Spleen (tissue), 11 donors: Measurements from ENCODE around the gene KRT84. TPM values are rescaled to one million over a fixed set of nuclear protein-coding genes. Genes with fewer than 3 reads are reported as not detected.

ENCODE experiments used
- DNase-seq: peaks from one replicate; pipeline ENCODE4 v3.0.0-alpha.2; 2020
- H3K27ac ChIP-seq, 8 donors: fragments of 200-600 bp; sonication (generic) in 7 of 8; 1 replicate in 4 of 8; 2 replicates in 4 of 8; pipeline versions ENCODE4 v1.5.0 to v1.8.0; 2016 to 2021; ENCODE audit warnings: inconsistent platforms in 4 of 8, mild to moderate bottlenecking in 4 of 8, moderate library complexity in 1 of 8
- H3K27me3 ChIP-seq, 7 donors: fragments of 200-600 bp; sonication (generic) in 6 of 7; replicated peaks in 1 of 7; 1 replicate in 4 of 7; 2 replicates in 3 of 7; pipeline versions ENCODE4 v1.5.0 to v1.8.0; 2016 to 2021; ENCODE audit warnings: inconsistent platforms in 3 of 7, mild to moderate bottlenecking in 1 of 7
- H3K36me3 ChIP-seq, 6 donors: fragments of 200-600 bp; sonication (generic) in 5 of 6; 1 replicate in 4 of 6; 2 replicates in 2 of 6; pipeline versions ENCODE4 v1.5.0 to v1.8.0; 2016 to 2021; ENCODE audit warnings: inconsistent platforms in 2 of 6
- H3K4me1 ChIP-seq, 6 donors: fragments of 200-600 bp; sonication (generic) in 5 of 6; 1 replicate in 3 of 6; 2 replicates in 3 of 6; pipeline versions ENCODE4 v1.5.0 to v1.8.0; 2016 to 2021; ENCODE audit warnings: inconsistent platforms in 3 of 6
- H3K4me3 ChIP-seq, 8 donors: fragments of 200-600 bp; sonication (generic) in 7 of 8; 1 replicate in 4 of 8; 2 replicates in 4 of 8; pipeline versions ENCODE4 v1.5.0 to v1.8.0; 2016 to 2021; ENCODE audit warnings: inconsistent platforms in 4 of 8, mild to moderate bottlenecking in 4 of 8, moderate library complexity in 2 of 8
- H3K9me3 ChIP-seq, 8 donors: fragments of 200-600 bp; sonication (generic) in 7 of 8; 1 replicate in 4 of 8; 2 replicates in 4 of 8; pipeline versions ENCODE4 v1.5.0 to v1.8.0; 2016 to 2021; ENCODE audit warnings: inconsistent platforms in 4 of 8
- CTCF ChIP-seq, 11 experiments: fragments of 200-600 bp in 7 of 11; fragments of 450-650 bp in 4 of 11; sonication (generic) in 4 of 11; IDR thresholded peaks in 8 of 11; conservative IDR thresholded peaks in 3 of 11; 1 replicate in 7 of 11; 2 replicates in 4 of 11; pipeline versions ENCODE4 v1.4.0 to v1.8.0; 2016 to 2021; ENCODE audit warnings: antibody characterized with exemption in 11 of 11, inconsistent platforms in 4 of 11, mild to moderate bottlenecking in 1 of 11
- POLR2A ChIP-seq, 3 donors: fragments of 450-650 bp; IDR thresholded peaks; one replicate each; pipeline ENCODE4 v1.5.1; 2017; ENCODE audit warnings: antibody characterized with exemption in 3 of 3, mild to moderate bottlenecking in 1 of 3
- POLR2AphosphoS5 ChIP-seq, 3 donors: sonication (generic); formaldehyde crosslinking; IDR thresholded peaks; one replicate each; pipeline ENCODE4 v1.5.1; 2017; ENCODE audit warnings: antibody characterized with exemption in 3 of 3
- WGBS, 5 donors: extraction: QIAGEN DNeasy Blood & Tissue Kit in 3 of 5; methylation state at CpG; one replicate each; pipeline versions ENCODE4 v1.1.5 to v1.1.7; 2013 to 2018; 5-methylcytosine and 5-hydroxymethylcytosine counted together
- intact Hi-C: fragments of 100-400 bp; cut with DNase I; formaldehyde crosslinking; loops from one replicate; pipeline ENCODE4 v1.15.0; 2023; ENCODE audit warnings: low total_unique reads
- polyA plus RNA-seq, 3 donors: library from polyadenylated mRNA; stranded (reverse); fragments of 200-250 nt; gene quantifications; one replicate each; pipeline ENCODE4 v1.2.1, GENCODE V29; 2013
- total RNA-seq, 7 donors: library from RNA; depleted of rRNA in 3 of 7; stranded (reverse); fragments of >200 nt in 3 of 7; fragmentation: NEBNext Ultra II Directional in 4 of 7; extraction: Animal tissue kit (Norgen Biotek cat#: 25700) in 4 of 7; gene quantifications; one replicate each; pipeline versions ENCODE4 v1.1.0 to v1.2.1, GENCODE V29; 2016 to 2021
- donor health status: healthy with polysubstance abuse.
- donor health status: DM: no; HTN: no; CAD: no; lungs with moderate emphysema.
- donor health status: DM: no; HTN: no; CAD: no.
- donor health status: Bipolar disorder and iron deficiency.
- donor health status: healthy.
- donor health status: DM: no; HTN: no; CAD: no.
- donor health status: DM: yes; HTN: yes; CAD: no.

The KRT84 gene
- total and polyA plus RNA-seq, 10 donors, result 0.52 TPM; not detected in 9

- Histone ChIP-seq H3K27me3 (peaks cover 0 to 19% (median 0%) of the 10 kb centered on the region in 7 donors), H3K27ac (peak overlapping the region in 2 of 8 donors; percentile 4 to 14), H3K36me3 (no peaks in the 10 kb centered on the region), H3K4me3 (no peak overlapping the region), H3K4me1 (peaks cover 5 to 23% (median 15%) of the 10 kb centered on the region in 6 donors), H3K9me3 (no peaks in the 10 kb centered on the region)
- peak; percentile 54 for DNase-seq
- intact Hi-C loops, result no loop called here
- WGBS, 5 donors, result 56 to 75% (median 70%) methylated on average over 5 of the region's 5 CpGs
- TF ChIP-seq POLR2A (IDR thresholded peaks at IDR 0.05) (no peak), POLR2AphosphoS5 (IDR thresholded peaks at IDR 0.05) (no peak), CTCF (IDR thresholded peaks at IDR 0.05 in 8 of 11, conservative IDR thresholded peaks at IDR 0.05 in 3 of 11) (no peak)
Measured at GRCh38 chr12:52359621-52360061, 25.8 kb downstream of the KRT84 start.

- Histone ChIP-seq H3K4me1 (peaks cover 5 to 23% (median 15%) of the 10 kb centered on the region in 6 donors), H3K27ac (peak overlapping the region in 2 of 8 donors; percentile 6 to 14), H3K9me3 (no peaks in the 10 kb centered on the region), H3K36me3 (no peaks in the 10 kb centered on the region), H3K27me3 (peaks cover 0 to 20% (median 0%) of the 10 kb centered on the region in 7 donors), H3K4me3 (no peak overlapping the region)
- intact Hi-C loops, result no loop called here
- DNase-seq, result peak; percentile 68
- TF ChIP-seq POLR2AphosphoS5 (IDR thresholded peaks at IDR 0.05), result no peak
- no peak for TF ChIP-seq POLR2A (IDR thresholded peaks at IDR 0.05)
- TF ChIP-seq CTCF (IDR thresholded peaks at IDR 0.05 in 8 of 11, conservative IDR thresholded peaks at IDR 0.05 in 3 of 11), result no peak
- 34 to 49% (median 43%) methylated on average over 4 to 5 of the region's 5 CpGs for WGBS, 5 donors
Measured at GRCh38 chr12:52358575-52359350, 26.7 kb downstream of the KRT84 start.

- TF ChIP-seq POLR2A (IDR thresholded peaks at IDR 0.05) (no peak), CTCF (IDR thresholded peaks at IDR 0.05 in 8 of 11, conservative IDR thresholded peaks at IDR 0.05 in 3 of 11) (no peak), POLR2AphosphoS5 (IDR thresholded peaks at IDR 0.05) (no peak)
- H3K9me3 ChIP-seq, result no peaks in the 10 kb centered on the region
- no peaks in the 10 kb centered on the region for H3K36me3 ChIP-seq
- DNase-seq, result peak; percentile 39
- H3K4me3 ChIP-seq, result no peak overlapping the region
- WGBS, 5 donors, result 89 to 94% (median 92%) methylated on average over 19 to 20 of the region's 20 CpGs
- peaks cover 5 to 30% (median 17%) of the 10 kb centered on the region in 6 donors for H3K4me1 ChIP-seq
- peaks cover 0 to 37% (median 0%) of the 10 kb centered on the region in 7 donors for H3K27me3 ChIP-seq
- H3K27ac ChIP-seq, result no peak overlapping the region
- intact Hi-C loops, result no loop called here
Measured at GRCh38 chr12:52356762-52357580, 28.5 kb downstream of the KRT84 start.
